Measurements from ENCODE around the gene CD151.

The CD151 gene

GRCh38 chr11:839280-839623 lies 6.5 kb downstream of the CD151 start:
- DNase-seq (ENCODE audit: extremely low spot score, insufficient read length, low read depth) (no peak), FAIRE-seq (no peak)

DNA sequence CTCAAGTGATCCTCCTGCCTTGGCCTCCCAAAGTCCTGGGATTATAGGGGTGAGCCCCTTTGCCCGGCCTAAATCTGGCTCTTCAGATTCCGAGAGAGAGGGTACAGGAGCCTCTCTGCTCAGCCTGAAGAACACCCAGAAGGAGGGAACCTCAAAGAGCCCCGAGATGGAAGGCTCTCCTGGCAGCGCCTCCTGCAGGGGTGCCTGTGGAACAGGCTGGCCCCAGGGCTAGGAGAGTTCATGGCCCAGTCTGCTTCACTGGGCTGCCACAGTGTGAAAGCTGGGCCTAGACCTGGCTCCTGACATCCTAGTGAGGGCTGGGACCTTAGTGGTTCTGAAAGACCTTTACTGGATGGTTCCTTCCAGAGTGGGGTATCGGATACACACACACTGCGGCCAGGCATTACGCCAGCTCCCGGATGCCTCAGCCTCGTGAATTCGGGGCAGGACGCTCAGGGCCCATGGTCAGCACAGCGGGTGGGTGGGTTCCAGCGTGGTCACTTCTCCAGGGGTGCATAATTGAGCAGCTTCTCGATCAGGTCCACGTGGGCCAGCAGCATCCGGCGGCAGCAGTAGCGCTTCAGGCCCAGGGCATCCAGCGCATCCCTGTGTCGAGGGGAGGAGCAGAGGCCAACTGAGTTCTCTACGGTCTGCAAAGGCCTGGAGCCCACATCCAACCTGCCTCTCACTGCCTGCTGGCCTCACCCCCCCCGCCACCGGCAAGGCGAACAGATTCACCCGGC lies 7.3 kb downstream of the CD151 start:
- no peak for FAIRE-seq
- DNase-seq (ENCODE audit: extremely low spot score, insufficient read length, low read depth), result no peak

DNA sequence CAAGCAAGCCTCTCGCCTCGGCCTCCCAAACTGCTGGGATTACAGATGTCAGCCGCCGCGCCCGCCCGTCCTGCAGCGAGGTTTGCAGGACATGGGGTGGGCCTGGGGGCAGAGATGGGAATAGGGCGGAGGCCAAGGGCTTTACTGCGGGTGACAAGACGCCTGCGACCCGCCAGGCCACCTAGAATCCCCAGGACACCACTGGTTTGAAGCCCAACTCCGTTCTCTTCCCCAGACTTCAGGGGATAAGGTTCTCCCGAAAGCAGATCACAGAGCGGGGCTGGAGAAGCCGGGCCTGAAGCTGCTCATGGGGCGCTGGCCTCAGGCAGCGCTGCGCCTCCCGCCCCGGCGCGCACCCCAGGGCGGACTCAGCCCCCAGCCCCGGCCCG lies 9.2 kb downstream of the CD151 start:
- FAIRE-seq, result no peak
- no peak for DNase-seq (ENCODE audit: extremely low spot score, insufficient read length, low read depth)

DNA sequence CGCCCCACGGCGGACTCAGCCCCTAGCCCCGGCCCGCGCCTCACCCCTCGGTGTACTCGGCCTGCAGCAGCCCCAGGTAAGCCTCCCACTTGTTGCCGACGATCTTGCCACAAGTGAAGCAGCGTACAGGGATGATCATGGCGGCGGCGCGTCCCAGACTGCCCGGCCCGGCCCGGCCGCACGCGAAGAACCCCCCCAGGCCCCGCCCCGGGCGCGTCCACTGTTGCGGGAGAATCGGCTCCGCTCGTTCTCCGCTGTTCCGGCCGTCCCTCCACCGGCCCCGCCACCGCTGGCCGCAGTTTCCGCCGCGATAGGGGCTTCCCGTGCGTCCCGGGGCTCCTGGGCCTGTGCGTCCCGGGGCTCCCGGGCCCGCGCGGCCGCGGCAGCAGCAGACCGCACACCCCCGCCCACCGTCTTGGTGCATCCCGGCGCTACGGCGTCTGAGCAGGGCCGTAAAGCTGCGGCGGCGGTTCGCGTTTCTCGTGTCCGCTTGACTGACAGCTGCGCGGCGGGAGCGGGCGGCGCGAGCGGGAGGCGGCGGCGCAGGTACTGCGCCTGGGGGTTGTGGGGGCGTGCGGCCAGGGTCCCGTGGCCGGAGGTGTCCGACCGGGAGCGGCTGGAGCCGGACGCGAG lies 9.7 kb downstream of the CD151 start, which contains the start of the genes POLR2L and TSPAN4:
Gene POLR2L (minus strand): TSS at position 160 of the 633 bp plus-strand sequence. CDS start 21 bp downstream, at position 139.
Gene TSPAN4 (plus strand): TSS at position 483 of the 633 bp plus-strand sequence. CDS start 7,453 bp downstream, outside the sequence.
- FAIRE-seq (peak; percentile 89), DNase-seq (ENCODE audit: extremely low spot score, insufficient read length, low read depth) (peak; percentile 87)

DNA sequence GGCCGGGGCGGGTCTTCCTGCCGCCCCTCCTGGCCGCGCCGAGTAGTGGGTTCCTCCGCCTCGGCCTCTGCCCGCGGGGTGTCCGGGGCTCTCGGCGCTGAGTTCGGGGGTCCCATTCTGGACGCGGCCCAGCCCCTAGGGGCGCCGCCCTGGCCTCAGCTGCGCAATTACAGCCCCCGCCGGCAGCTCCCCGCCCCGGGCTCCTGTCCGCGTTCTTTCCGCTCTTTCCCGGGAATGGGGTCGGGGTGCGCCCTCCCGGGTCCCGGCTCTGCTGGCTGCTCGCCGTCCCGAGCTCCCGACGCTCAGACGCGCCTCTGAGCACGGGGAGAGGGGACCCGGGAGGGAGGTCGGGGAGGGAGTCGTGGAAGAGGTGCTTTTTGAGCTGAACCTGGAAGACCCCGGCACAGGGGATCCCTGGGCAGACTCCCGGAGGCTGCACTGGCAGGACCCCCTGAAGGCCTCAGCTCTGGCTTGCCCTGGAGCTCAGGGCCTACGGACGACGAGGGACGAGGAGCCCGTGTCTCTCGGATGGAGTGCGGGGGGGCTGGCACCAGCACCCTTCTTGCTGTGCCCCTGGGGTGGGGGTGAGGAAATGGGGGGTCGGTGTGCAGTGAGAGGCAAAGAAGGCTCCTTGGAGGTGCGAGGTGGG lies 10.5 kb downstream of the CD151 start:
- FAIRE-seq (no peak), DNase-seq (ENCODE audit: extremely low spot score, insufficient read length, low read depth) (no peak)

- no peak for DNase-seq (ENCODE audit: extremely low spot score, insufficient read length, low read depth)
- FAIRE-seq, result no peak
Measured at GRCh38 chr11:843818-844692, 11.3 kb downstream of the CD151 start.

- FAIRE-seq, result no peak
Measured at GRCh38 chr11:844693-845644, 12.2 kb downstream of the CD151 start.

DNA sequence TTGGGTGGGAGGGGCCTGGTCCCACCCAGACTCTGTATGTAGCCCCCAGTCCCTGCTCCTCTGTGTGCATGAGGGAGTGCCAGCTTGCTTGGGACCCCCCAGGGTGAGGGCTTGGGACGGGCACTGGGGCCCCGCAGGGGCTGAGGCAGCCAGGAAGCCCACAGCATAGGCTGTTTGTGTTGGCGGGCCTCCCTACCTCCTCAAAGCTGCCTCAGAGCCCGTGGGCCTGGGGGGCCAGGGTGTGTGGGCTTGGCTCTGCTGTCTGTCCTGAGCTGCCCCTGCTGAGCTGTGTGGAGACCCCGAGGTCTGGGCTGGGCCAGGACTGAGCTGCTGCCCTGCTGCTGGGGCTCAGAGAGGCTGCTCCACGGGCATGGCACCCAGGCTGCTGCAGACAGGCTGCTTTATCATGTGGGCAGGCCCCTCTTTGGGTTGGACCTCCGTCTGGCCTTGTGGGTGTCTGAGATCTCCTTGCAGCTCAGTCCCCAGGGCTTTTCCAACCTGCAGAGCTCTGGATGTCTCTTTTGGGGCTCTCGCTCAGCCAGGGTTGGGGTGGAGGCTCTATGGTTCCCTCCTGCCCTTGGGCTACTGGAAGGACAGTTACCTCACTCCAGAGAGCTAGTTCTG lies 13.2 kb downstream of the CD151 start:
- no peak for DNase-seq (ENCODE audit: extremely low spot score, insufficient read length, low read depth)
- FAIRE-seq, result no peak

More at GRCh38 chr11:844693-845644, 12.2 kb downstream of the CD151 start:
- no peak for DNase-seq (ENCODE audit: extremely low spot score, insufficient read length, low read depth)

DNA sequence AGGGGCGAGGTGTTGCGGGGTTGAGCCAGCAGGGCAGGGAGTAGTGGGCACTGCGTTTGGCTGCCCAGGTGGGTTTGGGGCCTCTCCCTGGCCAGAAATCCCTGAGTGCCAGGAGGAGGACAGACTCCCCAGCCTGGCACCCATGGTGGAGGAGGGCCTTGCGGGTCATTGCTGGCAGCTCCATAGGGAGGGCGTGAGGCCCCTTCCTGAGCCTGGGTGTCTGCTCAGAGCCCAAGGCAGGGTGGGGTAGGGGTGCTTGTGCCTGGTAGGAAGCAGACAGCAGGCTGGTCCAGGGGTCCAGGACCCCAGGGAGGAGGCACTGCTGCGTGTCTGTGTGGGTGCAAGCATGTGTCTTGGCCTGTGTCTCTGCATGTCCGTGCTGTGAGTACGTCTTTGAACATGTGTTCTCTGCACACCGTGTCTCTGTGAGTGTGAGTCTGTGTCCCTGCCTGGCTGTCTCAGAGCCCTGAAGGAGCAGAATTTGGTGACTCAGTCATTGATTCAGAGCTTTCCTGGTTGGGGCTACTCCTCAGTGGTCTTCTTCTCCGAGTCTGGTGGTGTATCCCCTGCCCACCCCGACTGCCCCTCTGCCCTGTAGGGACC lies 13.8 kb downstream of the CD151 start:
- FAIRE-seq, result no peak

GRCh38 chr11:847876-848275 lies 15.1 kb downstream of the CD151 start:
- FAIRE-seq (no peak), DNase-seq (ENCODE audit: extremely low spot score, insufficient read length, low read depth) (no peak)

More for the DNA sequence above, 13.8 kb downstream of the CD151 start:
- DNase-seq (ENCODE audit: extremely low spot score, insufficient read length, low read depth), result no peak

DNA sequence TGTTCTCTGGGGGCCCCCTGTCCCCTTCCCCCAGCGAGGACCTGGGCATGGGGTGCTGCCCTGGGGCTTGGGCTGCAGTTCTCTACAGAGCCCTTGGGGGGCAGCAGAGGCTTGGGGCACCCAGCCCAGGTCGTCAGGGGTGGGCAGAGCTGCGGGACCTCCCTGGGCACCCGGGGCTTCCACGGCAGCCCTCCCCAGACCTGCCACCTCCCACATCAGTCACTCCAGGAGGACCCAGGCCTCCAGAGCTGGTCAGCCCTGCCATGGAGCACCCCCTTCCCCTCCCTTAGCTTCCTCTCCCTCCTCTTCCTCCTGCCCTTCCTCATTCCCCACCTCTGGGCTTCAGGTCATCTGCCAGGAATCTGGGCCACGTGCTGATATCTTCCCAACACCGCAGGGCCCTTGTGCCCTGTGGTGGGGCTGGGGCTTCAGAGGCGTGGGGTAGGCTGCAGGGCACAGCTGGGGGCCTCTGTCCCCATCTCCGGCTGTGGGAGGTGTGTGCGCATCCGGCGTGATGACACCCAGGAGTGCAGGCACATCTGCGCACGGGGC lies 15.7 kb downstream of the CD151 start:
- DNase-seq (ENCODE audit: extremely low spot score, insufficient read length, low read depth) (peak; percentile 63), FAIRE-seq (peak; percentile 56)

- DNase-seq (ENCODE audit: extremely low spot score, insufficient read length, low read depth), result no peak
- FAIRE-seq, result no peak
Measured at GRCh38 chr11:849104-849824, 16.5 kb downstream of the CD151 start.

DNA sequence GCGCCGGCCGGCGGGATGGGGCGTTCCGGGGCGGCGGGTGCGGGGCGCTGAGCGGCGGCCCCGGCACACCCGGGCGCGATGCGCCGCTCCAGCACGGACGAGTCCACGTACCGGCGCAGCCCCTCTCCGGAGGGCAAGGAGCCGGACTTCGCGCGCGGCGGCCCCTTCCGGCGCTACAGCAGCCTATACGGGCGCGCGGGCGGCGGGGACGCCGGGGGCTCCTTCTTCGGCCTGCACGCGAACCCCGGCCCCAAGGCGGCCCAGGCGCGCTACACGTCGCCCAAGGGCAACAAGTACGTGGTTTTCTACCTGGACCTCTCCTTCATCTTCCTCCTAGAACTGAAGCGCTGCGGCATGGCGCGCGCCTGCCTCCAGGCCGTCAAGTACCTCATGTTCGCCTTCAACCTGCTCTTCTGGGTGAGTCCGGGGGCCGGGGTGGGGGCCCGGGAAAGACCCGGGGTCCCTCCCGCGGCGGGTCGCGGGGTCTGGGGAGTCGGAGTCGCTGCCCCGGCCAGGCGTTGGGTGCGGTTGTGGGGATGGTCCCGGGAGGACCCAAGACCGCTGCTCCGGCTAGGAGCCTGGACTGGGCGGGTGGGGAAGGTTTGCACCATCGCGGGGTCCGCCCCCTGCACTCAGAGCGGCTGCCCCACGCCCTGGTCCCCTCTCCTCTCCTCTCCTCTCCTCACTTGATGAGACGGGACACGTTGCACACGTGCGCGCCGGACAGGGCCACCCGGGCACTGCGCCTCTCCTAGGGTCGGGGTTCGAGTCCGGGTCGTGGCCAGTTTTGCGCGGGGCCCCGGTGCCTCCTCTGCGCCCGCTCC lies 17.4 kb downstream of the CD151 start:
- DNase-seq (ENCODE audit: extremely low spot score, insufficient read length, low read depth), result no peak
- FAIRE-seq, result no peak

GRCh38 chr11:850775-851763 lies 18.3 kb downstream of the CD151 start:
- no peak for DNase-seq (ENCODE audit: extremely low spot score, insufficient read length, low read depth)

GRCh38 chr11:852762-853161 lies 20.0 kb downstream of the CD151 start:
- FAIRE-seq (no peak), DNase-seq (ENCODE audit: extremely low spot score, insufficient read length, low read depth) (no peak)

More at GRCh38 chr11:850775-851763, 18.3 kb downstream of the CD151 start:
- no peak for FAIRE-seq
